NCI-H82 (cell line): ENCODE measurements around the gene TXNDC8.
"Not testable (repeated sequence)": the region's sequence is repeated elsewhere in the genome, so short reads cannot be mapped to it uniquely, and the experiment has no call there.

Experiments
- DNase-seq: peaks from one replicate; lab custom pipeline; 2025; lab: John Stamatoyannopoulos, UW

TXNDC8 gene

GRCh38 chr9:110337727-110338126 lies at the start of gene TXNDC8:
Gene TXNDC8, minus strand, starts transcription at chr9:110337863.
- no peak for DNase-seq

DNA sequence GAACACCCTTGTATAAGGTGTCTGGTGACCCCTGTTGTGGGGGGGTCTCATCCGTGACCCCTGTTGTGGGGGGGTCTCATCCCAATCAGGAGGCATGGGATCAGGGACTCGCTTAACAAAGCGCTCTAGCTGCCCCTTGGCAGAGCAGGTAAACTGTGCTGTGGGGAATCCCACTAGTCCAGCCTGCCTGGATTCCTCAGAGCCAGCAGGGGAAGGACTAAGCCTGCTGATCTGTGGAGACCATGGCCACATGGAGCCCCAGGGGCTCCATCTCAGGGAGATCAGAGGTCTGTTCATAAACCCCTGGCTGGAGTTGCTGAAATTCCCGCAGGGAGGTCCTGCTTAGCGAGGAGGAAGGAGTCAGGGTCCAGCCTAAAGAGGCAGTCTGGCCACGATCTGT lies 45.8 kb upstream of the TXNDC8 start:
- no peak for DNase-seq

GRCh38 chr9:110382731-110383130 lies 45.1 kb upstream of the TXNDC8 start:
- no peak for DNase-seq

- DNase-seq, result no peak
These were observed 33.8 kb upstream of the TXNDC8 start for GRCh38 chr9:110371411-110372007.

DNA sequence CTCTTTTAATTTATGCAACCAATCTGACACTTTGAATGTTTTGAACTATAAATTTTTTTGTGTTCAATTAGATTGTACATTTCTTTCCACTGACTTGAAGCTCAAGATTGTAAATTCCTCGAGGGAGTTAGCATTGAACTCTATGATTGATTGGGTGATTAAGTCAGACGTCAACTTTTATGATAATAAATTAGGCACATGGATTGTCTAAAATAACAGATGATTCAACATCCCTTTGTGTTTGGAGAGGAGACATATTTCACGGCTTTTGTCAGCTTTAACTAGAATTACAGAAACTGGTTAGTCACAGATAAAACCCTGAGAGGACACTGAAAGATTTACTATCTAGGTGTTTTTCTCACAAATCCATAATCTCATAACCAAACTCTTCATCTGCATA lies 32.7 kb upstream of the TXNDC8 start:
- DNase-seq, result no peak

GRCh38 chr9:110364451-110364850 lies 26.8 kb upstream of the TXNDC8 start:
- no peak for DNase-seq

- DNase-seq, result not testable (repeated sequence)
These were observed 21.3 kb upstream of the TXNDC8 start for GRCh38 chr9:110358992-110359391.

DNA sequence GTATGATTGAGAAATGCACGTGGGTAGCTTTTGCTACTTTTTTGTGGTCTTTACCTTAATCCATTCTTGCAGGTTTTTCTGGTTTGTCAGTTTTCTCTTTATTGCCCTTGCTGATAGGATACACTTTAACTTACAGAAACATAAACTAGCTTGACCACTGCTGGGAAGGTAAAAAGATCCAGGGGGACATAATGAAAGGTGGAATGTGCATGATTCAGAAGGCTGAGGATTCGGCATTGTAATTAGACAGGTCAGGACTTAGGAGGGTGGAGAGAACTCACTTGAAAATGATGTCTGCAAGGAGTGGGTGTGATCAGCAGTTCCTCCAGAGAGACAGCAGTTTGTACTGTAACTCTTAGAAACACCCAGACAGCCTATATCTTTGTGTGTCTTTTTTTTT lies 19.8 kb upstream of the TXNDC8 start:
- DNase-seq, result no peak

DNA sequence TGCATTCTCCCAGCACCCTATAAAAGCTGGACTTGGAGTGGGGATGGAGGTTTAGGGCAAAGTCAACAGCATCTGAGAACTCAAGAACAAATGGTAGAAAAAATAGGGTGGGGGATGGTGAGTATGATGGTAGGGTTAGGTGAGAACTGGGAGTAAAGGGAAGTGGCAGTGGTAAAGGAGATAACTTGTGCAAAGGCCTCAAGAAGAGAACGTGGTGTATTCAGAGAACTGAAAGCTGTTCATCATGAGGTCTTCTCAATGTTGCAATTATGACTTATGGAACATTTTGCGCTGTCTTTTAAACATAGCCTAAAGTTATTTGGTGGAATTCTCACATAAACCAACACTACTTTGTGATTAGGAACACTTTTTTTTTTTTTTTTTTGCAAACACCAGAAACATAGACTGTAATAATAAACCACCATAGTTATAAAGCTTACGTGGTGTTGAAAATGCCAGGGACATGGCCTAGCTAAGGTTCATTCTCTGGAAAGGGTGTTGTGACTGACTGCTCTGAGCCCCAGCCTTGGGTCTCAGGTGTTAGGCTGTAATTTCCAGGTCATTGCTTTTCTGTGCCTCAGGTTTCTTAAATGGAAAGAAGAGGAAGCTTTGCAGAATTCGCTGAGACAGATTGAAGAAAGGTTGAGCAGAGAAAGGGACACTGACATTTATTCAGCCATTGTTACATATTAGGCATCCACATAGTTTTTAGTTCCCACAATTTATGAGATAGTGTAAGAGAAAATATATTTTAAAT lies 19.2 kb upstream of the TXNDC8 start:
- DNase-seq, result no peak

- no peak for DNase-seq
These were observed 18.2 kb upstream of the TXNDC8 start for GRCh38 chr9:110355911-110356310.

DNA sequence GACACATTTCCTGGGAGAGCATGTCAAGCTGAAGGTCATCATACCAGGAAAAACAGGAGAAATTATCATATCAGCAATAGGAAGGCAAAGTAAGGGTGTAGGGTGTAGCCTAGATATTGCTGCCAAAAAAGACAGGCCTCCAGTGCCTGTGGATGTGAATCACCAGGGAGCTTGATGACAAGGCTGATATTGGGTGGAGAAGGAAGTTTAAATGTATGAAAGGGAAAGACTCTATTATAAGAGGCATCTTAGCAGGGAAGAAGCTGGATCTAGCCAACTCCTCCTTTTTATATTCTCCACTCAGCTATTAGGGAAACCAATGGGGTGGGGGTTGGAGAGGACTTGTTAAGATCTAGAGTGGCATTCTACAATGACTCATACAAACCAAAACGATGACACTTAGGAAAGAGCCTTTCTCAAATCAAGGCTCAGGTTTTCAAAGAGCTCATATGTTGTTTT lies 13.4 kb upstream of the TXNDC8 start:
- no peak for DNase-seq

GRCh38 chr9:110346325-110346724 lies 8.7 kb upstream of the TXNDC8 start:
- no peak for DNase-seq

GRCh38 chr9:110344821-110345220 lies 7.2 kb upstream of the TXNDC8 start:
- no peak for DNase-seq

DNA sequence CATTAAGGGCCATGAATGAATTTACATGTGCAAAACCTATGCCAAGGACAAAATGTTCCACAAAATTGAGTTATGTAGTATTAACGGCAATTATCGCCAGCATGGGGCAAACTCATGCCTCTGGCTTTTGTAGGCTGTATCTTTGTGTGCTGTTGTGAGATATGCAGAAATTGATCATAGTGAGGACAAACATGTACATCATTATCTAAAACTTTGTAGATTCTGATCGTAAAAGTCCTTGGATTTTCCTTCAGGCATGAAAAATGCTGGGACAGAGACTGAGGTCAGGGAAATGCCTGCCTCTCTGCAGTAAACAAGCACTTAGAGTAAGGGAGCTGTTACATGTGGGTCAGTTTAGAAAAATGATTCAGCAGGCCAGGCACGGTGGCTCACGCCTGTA lies 5.9 kb upstream of the TXNDC8 start:
- DNase-seq, result no peak

DNA sequence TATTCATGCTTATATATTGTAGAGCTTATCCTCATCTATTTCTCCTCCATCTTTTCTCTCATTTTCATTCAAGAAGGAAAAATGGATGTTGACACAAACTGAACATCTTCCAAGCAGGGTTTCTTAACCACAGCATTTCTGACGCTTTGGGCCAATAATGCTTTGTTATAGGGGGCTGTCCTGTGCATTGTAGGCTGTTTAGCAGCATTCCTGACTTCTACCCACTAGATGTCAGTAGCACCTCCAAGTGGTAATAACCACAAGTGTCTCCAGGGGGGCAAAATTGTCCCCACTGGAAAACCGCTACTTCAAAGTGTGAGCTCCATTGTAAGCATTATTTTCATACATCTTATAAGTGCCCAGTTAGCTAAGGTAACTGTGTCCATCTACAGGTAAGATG lies 2.6 kb upstream of the TXNDC8 start:
- DNase-seq, result peak; percentile 27

DNA sequence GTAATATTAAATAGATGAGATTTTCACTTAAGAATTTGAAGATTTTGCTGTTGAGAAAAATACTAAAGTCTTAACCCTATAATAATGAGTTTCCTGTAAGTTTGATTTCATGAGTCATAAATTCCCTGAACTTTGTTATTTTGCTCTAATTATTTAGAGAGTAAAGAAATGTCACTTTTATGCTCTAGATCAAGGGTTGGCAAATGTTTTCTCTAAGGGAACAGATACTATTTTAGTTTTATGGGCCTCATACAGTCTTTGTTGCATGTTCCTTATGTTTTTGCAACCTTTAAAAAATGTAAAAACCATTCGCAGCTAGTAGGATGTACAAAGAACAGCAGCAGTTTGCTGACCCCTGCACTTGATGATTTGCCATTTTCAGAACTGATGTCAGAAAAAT lies 480 bp upstream of the TXNDC8 start:
- DNase-seq, result no peak

DNA sequence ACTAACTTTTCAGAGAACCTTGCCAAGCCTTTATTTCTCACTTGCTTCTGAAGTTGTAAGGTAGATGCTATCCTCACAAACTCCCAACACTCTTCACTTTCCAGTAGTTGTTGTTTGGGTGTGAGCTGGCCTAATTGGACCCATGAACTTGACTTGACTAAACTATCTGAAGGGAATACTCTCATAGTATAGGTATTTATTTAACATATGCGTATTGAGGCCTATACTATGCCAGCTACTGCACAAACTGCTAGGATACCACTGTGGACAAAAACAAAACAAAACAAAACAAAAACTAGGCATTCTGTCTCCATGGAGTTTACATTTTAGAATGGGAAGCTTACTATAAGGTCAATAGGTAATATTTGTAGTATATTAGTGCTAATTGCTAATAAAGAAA lies 1.3 kb downstream of the TXNDC8 start:
- no peak for DNase-seq

DNA sequence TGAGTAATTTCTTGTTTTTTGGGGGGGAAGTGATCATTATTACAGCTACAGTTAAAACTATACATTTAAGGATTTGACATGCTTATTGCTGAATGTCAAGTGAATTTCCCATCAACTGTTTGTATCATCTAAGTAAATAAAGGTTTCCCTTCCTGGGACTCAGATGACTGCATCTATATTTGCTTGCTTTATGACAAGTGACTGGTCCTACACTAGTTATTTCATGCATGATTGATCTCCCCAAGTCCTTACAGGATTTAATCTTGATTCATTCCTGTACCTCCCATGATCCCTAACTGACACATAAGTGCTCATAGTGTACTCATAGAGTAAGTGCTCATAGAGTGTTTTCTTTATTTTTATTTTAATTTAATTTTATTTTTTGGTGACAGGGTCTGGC lies 2.8 kb downstream of the TXNDC8 start:
- DNase-seq, result peak; percentile 16

DNA sequence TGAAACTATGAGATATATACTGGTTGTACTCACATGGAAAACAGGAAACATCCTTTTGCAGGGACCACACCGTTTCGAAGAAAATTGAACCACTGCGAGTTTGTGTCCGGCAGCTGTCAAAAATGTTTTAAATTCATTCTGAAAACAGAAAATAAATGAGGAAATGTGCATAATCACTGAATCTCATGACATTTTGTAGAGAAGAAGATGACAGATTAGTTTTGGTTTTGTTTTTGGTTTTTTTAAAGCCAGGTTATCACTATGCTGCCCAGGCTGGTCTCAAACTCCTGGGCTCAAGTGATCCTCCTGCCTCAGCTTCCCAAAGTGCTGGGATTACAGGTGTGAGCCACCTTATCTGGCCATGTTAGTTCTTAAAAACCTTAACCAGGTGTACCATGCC lies 3.5 kb downstream of the TXNDC8 start:
- no peak for DNase-seq

- no peak for DNase-seq
These were observed 4.9 kb downstream of the TXNDC8 start for GRCh38 chr9:110332766-110333165.

DNA sequence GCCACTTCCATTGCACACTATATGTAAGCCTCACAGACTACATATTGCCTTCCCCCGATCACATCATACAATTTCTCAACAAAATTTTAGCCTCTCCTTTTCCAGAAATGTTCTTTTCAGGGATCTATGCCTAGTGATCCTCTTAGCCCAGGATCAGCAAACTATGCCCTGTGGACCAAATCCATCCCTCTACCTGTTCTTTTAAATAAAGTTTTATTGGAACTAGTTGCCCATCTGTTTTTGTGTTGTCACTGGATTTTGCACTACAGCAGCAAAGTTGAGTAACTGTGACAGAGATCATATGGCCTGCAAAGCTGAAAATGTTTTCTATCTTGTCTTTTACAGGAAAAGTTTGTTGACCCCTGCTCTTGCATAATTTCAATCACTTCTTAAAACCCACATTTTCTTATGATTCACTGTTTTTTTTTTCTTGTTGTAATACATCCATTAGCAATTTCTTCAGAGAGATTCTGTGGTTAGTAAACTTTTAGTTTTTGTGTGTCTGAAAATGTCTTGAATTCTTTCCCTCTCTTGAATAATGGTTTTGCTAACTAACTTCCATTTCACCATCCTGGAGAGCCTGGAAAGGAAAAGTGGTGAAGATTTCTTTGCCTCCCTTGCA lies 7.1 kb downstream of the TXNDC8 start:
- no peak for DNase-seq

GRCh38 chr9:110329639-110330230 lies 7.9 kb downstream of the TXNDC8 start:
- no peak for DNase-seq

- DNase-seq, result no peak
These were observed 8.9 kb downstream of the TXNDC8 start for GRCh38 chr9:110328763-110329162.
